ENCODE measurements around the gene CDK10.

GRCh38 chr16:89639385-89639784 is 47.1 kb upstream of the CDK10 start:
- TF ChIP-seq CTCF (IDR thresholded peaks at IDR 0.05) = no peak
- TF ChIP-seq ZFX (IDR thresholded peaks at IDR 0.05; ENCODE audit: borderline replicate concordance) = no peak
